ENCODE data around the gene MARS1. TPM values are rescaled to one million over a fixed set of nuclear protein-coding genes. Genes with fewer than 3 reads are reported as not detected.

Gene MARS1
- total and polyA plus RNA-seq, 2 donors (not counting 1 experiment from before 2014, with no cell fraction given): 89.9 to 352 TPM

DNA sequence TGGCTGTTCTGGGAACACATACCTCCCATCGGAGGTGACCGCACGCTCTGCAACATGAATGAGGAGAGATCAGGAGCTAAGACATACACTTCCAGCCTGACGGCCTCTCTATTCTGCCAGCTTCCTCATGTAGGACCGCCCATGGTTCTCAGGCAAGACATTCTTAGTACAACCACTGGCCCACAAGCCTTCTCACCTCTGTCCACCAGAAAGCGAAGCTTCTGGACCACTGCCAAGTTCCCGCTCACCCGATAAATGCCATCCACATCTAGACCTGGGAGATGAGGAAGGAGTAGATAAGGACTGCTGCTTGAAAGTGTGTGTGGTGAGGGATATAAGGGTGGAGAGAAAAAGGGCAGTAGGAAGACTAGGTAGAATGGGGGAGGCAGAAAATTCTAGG is 13.4 kb upstream of the MARS1 start:
- Histone ChIP-seq H3K4me1 (ENCODE audit: control insufficient read depth, extremely low read depth, insufficient read depth, low read length) (no peaks in the 10 kb centered on the region), H2AFZ (ENCODE audit: low read length) (no peak overlapping the region), H3K79me2 (ENCODE audit: control insufficient read depth, insufficient read depth, low read length) (no peaks in the 10 kb centered on the region), H3K9ac (ENCODE audit: insufficient read depth, low read length) (no peak overlapping the region), H3K4me2 (ENCODE audit: extremely low read depth, insufficient read depth, low read length) (no peak overlapping the region), H3K9me3 (ENCODE audit: control insufficient read depth, insufficient read depth, low read depth, low read length) (no peaks in the 10 kb centered on the region), H3K36me3 (ENCODE audit: control insufficient read depth, insufficient read depth, low read length) (no peaks in the 10 kb centered on the region), H3K4me3 (replicated peaks in 1 of 4; ENCODE audit: control extremely low read depth in 1 of 4, insufficient read depth in 1 of 4, low read depth in 3 of 4, low read length in 4 of 4) (no peak overlapping the region), H3K27ac (ENCODE audit: insufficient read depth, low read length) (no peak overlapping the region), H4K20me1 (ENCODE audit: control insufficient read depth, extremely low read depth, insufficient read depth, low read length) (no peaks in the 10 kb centered on the region), H3K27me3 (ENCODE audit: control insufficient read depth, insufficient read depth, low read length) (peaks cover 53% of the 10 kb centered on the region)
- no peak for DNase-seq (ENCODE audit: low read depth in 2 of 2)
- no peak for TF ChIP-seq EZH2 (IDR thresholded peaks at IDR 0.05; ENCODE audit: low read length, missing control alignments)
- TF ChIP-seq, protein P1, sequence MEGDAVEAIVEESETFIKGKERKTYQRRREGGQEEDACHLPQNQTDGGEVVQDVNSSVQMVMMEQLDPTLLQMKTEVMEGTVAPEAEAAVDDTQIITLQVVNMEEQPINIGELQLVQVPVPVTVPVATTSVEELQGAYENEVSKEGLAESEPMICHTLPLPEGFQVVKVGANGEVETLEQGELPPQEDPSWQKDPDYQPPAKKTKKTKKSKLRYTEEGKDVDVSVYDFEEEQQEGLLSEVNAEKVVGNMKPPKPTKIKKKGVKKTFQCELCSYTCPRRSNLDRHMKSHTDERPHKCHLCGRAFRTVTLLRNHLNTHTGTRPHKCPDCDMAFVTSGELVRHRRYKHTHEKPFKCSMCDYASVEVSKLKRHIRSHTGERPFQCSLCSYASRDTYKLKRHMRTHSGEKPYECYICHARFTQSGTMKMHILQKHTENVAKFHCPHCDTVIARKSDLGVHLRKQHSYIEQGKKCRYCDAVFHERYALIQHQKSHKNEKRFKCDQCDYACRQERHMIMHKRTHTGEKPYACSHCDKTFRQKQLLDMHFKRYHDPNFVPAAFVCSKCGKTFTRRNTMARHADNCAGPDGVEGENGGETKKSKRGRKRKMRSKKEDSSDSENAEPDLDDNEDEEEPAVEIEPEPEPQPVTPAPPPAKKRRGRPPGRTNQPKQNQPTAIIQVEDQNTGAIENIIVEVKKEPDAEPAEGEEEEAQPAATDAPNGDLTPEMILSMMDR (conservative IDR thresholded peaks at IDR 0.05 in 1 of 2, IDR thresholded peaks at IDR 0.05 in 1 of 2; ENCODE audit: low read depth in 1 of 2, low read length in 2 of 2): no peak

DNA sequence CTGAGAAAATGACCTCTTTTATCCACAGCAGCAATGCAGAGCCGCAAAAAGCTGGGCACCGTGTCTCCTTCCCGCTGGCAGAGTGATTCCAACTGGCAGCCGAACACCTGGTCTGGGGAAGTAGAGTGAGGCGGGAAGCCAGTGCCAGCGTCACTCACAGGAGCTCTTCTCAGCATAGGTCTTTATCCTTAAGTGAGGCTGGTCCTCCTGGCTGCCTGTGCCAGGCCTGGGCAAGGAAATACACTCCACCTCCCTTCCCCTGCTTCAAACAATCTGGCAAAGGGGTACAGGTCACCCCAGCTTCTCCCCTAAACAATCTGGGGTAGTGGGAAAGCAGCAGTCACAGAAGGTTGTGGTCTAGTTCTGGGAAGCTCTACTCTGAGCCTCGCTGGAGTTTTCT is 13.0 kb upstream of the MARS1 start:
- no peak overlapping the region for H3K4me2 ChIP-seq (ENCODE audit: extremely low read depth, insufficient read depth, low read length)

DNA sequence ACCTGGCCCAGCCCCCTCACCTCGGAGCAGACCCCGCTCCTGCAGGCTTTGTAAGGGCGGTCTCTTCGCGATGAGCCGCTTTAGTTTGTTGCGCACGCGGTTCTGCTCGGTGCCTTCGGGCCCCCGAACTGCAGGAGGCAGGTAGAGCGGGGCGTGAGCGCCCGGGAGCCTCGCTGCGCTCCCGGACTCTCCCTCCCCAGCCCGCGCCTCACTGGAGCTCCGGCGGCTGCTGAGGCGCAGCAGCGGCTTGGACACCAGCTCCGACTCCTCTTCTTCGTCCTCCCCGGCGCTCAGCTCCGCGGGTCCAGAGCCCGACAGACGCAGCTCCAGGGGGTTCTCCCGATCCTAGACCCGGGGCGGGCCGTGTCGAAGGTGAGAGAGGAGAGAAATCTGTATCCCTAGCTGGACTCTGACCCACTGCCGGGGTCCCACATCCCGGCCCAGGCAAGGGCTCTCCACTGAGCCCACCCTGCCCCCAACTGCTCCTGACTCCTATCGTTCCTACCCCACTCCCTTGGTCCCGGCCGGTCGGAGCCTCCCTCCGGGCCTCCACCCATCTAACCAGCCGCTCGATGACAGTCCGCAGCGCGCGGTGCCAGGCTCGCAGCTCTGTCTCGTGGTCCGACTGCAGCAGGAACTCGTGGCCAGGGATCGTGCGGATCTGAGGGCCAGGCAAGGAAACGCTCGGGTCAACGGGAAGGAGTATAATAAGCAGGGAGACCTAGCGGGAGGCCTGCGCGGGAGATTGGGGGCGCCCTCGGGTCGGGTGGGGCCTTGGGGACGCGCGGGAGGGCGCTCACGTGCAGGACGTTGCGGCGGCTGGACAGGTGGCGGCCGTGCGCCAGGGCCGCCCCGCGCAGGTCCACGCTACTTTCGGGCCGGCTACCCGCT is 12.4 kb upstream of the MARS1 start:
- no peaks in the 10 kb centered on the region for H3K9me3 ChIP-seq (ENCODE audit: control insufficient read depth, insufficient read depth, low read depth, low read length)
- H3K36me3 ChIP-seq (ENCODE audit: control insufficient read depth, insufficient read depth, low read length): no peaks in the 10 kb centered on the region
- peak overlapping the region; percentile 79 for H3K4me2 ChIP-seq (ENCODE audit: extremely low read depth, insufficient read depth, low read length)
- H3K27ac ChIP-seq (ENCODE audit: insufficient read depth, low read length): no peak overlapping the region
- H3K4me3 ChIP-seq (replicated peaks in 1 of 4; ENCODE audit: control extremely low read depth in 1 of 4, insufficient read depth in 1 of 4, low read depth in 3 of 4, low read length in 4 of 4): peak overlapping the region in 1 of 4 experiments; percentile 33
- no peaks in the 10 kb centered on the region for H3K4me1 ChIP-seq (ENCODE audit: control insufficient read depth, extremely low read depth, insufficient read depth, low read length)
- no peak overlapping the region for H3K9ac ChIP-seq (ENCODE audit: insufficient read depth, low read length)
- no peak overlapping the region for H2AFZ ChIP-seq (ENCODE audit: low read length)
- H4K20me1 ChIP-seq (ENCODE audit: control insufficient read depth, extremely low read depth, insufficient read depth, low read length): no peaks in the 10 kb centered on the region
- H3K79me2 ChIP-seq (ENCODE audit: control insufficient read depth, insufficient read depth, low read length): no peaks in the 10 kb centered on the region
- DNase-seq (ENCODE audit: low read depth in 2 of 2): peak in 1 of 2 donors; percentile 26
- TF ChIP-seq EZH2 (IDR thresholded peaks at IDR 0.05; ENCODE audit: low read length, missing control alignments): peak; percentile 58
- TF ChIP-seq, protein P1 (conservative IDR thresholded peaks at IDR 0.05 in 1 of 2, IDR thresholded peaks at IDR 0.05 in 1 of 2; ENCODE audit: low read depth in 1 of 2, low read length in 2 of 2): no peak
- H3K27me3 ChIP-seq (ENCODE audit: control insufficient read depth, insufficient read depth, low read length): peaks cover 59% of the 10 kb centered on the region

More for the DNA sequence above, 13.0 kb upstream of the MARS1 start:
- H3K27ac ChIP-seq (ENCODE audit: insufficient read depth, low read length): no peak overlapping the region
- H3K4me1 ChIP-seq (ENCODE audit: control insufficient read depth, extremely low read depth, insufficient read depth, low read length): no peaks in the 10 kb centered on the region
- no peak overlapping the region for H3K4me3 ChIP-seq (replicated peaks in 1 of 4; ENCODE audit: control extremely low read depth in 1 of 4, insufficient read depth in 1 of 4, low read depth in 3 of 4, low read length in 4 of 4)
- H3K27me3 ChIP-seq (ENCODE audit: control insufficient read depth, insufficient read depth, low read length): peaks cover 54% of the 10 kb centered on the region
- H3K36me3 ChIP-seq (ENCODE audit: control insufficient read depth, insufficient read depth, low read length): no peaks in the 10 kb centered on the region
- DNase-seq (ENCODE audit: low read depth in 2 of 2): no peak
- no peak overlapping the region for H2AFZ ChIP-seq (ENCODE audit: low read length)
- H4K20me1 ChIP-seq (ENCODE audit: control insufficient read depth, extremely low read depth, insufficient read depth, low read length): no peaks in the 10 kb centered on the region
- H3K79me2 ChIP-seq (ENCODE audit: control insufficient read depth, insufficient read depth, low read length): no peaks in the 10 kb centered on the region
- no peaks in the 10 kb centered on the region for H3K9me3 ChIP-seq (ENCODE audit: control insufficient read depth, insufficient read depth, low read depth, low read length)
- TF ChIP-seq EZH2 (IDR thresholded peaks at IDR 0.05; ENCODE audit: low read length, missing control alignments): peak; percentile 68
- TF ChIP-seq, protein P1 (conservative IDR thresholded peaks at IDR 0.05 in 1 of 2, IDR thresholded peaks at IDR 0.05 in 1 of 2; ENCODE audit: low read depth in 1 of 2, low read length in 2 of 2): no peak
- H3K9ac ChIP-seq (ENCODE audit: insufficient read depth, low read length): no peak overlapping the region
